ENCODE data around the gene UBAC2. TPM values are rescaled to one million over a fixed set of nuclear protein-coding genes. Genes with fewer than 3 reads are reported as not detected.

The UBAC2 gene
- total and polyA plus RNA-seq, 2 of the 8 experiments (the other 6 are each of a cell fraction or from before 2014, with no cell fraction given): 75.9 to 76.9 TPM

GRCh38 chr13:99272481-99272880, 71.8 kb downstream of the UBAC2 start (continued):
- no peak for TF ChIP-seq CHD1 (IDR thresholded peaks at IDR 0.05; ENCODE audit: low read depth, low read length)
- no peak for TF ChIP-seq KDM1A (IDR thresholded peaks at IDR 0.05; ENCODE audit: borderline replicate concordance, low read length)
- no peak for TF ChIP-seq GABPA (IDR thresholded peaks at IDR 0.05; ENCODE audit: borderline replicate concordance, insufficient read depth, low read length)
- TF ChIP-seq, protein P1, sequence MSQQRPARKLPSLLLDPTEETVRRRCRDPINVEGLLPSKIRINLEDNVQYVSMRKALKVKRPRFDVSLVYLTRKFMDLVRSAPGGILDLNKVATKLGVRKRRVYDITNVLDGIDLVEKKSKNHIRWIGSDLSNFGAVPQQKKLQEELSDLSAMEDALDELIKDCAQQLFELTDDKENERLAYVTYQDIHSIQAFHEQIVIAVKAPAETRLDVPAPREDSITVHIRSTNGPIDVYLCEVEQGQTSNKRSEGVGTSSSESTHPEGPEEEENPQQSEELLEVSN (IDR thresholded peaks at IDR 0.05): no peak
- TF ChIP-seq TCF12 (IDR thresholded peaks at IDR 0.05; ENCODE audit: low read depth, low read length): no peak
- no peak for TF ChIP-seq POLR2A (IDR thresholded peaks at IDR 0.05; ENCODE audit: control extremely low read depth in 1 of 2, low read depth in 2 of 2, low read length in 2 of 2)
